Fibroblast of skin of abdomen (primary cell): ENCODE data around the gene UBE2Z.
"Not testable (repeated sequence)": the region's sequence is repeated elsewhere in the genome, so short reads cannot be mapped to it uniquely, and the experiment has no call there.

Source experiments
- DNase-seq: peaks from one replicate; pipeline ENCODE4 v3.0.0-alpha.2; 2013

UBE2Z gene

DNA sequence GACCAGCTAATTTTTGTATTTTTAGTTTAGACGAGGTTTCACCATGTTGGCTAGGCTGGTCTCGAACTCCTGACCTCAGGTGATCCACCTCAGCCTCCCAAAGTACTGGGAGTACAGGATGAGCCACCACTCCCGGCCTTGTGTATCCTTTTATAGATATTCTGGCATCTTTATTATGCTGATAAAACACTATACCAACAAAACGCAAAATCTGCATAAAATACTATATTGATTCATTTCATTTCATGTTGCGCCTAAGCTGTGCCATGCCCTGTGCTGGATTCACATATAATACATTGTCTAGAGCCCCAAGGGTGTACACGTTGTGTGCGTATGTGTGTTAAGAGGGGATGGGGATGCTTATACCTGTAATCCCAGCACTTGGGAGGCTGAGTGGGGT lies 3.8 kb upstream of the UBE2Z start:
- DNase-seq = no peak

DNA sequence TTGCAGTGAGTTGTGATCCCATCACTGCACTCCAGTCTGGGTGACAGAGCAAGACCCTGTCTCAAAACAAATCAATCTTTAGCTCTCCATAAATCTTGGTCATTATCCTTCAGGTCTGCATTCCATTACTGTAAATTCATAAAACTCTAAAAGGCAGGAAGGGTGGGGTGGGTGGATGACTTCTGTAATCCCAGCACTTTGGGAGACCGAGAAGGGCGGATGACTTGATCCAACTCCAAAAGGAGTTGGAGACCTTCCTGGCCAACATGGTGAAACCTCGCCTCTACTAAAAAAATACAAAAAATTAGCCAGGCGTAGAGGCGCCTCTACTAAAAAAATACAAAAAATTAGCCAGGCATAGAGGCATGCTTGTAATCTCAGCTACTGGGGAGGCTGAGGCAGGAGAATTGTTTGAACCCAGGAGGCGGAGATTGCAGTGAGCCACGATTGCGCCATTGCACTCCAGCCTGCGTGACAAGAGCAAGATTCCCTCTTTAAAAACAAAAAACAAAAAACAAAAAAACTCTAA lies 2.2 kb upstream of the UBE2Z start:
- no peak for DNase-seq

DNA sequence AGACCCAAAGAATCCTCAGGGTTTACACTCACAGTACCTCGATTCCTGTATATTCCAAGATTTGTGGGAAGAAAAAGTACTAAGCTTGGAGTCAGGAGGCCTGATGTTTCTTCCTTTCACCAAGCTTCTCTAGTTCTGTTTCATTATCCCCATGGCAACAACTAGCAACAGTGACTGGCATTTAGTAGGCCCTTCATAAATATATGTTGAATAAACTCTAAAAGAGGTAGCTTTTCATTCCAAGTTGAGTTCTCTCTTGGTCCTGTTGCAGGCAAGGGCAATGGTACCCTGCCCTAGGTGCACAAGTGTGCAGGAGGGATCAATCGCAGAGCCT lies 527 bp upstream of the UBE2Z start:
- peak; percentile 29 for DNase-seq

DNA sequence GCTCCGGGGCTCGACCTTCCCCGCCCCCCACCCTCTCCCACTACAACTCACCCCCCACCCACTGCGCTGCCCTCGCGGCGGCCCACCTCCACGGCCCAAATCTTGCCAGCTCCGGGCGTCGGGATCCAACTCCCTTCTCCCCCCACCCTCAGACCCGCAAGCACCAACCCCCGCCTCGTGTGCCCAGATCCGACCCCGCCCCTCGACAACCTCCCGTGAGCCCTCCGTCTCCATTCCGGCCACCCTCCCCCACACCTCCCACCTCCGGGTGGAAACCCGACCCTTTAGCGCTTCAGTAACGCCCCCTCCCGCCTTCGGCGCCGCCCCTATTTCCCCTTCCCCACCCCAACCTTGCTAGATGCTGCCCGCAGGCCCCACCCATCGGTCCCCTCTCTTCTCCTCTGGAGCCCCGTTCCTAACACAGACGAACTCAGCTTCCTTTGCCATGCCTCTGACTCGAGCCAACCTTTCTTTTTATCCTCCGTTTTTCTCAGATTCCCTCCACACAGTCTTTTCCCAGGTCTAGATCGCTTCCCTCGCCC lies 717 bp downstream of the UBE2Z start:
- DNase-seq = peak; percentile 92

DNA sequence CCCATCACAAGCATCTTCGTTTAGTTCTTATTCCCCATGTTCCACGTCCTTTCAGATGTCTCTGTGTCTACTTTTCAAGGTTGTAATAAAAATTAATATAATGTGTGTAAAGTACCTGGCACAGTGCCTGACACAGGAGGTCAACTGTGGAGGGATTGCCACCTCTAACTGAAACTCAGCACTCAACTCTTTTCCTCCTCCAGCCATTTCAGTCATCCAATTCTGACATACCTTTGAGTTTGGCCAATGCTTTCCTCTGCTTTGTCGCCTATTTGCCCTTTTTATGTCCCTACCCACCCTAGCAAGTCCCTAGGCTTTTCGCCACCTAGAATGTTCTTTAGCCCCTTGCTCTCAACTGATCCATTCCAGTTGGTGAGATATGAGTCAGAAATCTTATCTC lies 1.6 kb downstream of the UBE2Z start:
- DNase-seq = no peak

DNA sequence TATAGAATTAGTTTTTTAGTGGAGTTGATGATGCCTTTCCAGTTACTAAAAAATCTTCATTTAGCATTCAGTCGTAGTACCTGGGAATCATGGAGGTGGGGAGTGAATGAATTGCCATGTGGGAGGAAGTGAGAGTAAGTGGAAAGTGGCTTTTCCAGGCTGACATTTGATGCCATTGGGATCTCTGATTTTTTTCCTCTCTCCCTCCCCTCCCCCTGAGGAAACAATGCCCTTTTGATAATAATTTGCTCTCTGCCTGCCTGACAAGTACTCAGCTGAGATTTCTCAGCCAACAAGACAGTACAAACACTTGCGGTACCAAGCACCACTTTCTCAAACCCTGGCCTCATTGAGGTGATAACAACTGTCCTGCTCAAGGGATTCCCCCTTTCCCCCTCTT lies 2.2 kb downstream of the UBE2Z start:
- DNase-seq = no peak

DNA sequence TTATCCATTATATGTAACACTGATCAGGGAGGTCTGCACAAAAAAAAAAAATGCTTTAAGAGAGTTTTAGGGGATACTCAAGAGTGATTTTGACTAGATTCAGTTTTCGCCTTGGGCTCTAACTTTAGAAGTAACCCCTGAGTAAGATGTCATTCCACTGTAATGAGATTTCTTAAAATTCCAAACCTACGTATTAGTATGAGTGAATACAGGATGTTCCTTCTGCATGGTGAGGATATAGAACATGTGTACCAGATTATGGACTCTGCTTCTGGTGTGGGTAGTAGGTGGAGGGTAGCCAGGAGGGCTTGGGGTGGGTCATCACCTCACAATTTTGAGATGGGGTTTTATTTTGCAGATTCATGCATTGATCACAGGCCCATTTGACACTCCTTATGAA lies 4.3 kb downstream of the UBE2Z start:
- DNase-seq = no peak

DNA sequence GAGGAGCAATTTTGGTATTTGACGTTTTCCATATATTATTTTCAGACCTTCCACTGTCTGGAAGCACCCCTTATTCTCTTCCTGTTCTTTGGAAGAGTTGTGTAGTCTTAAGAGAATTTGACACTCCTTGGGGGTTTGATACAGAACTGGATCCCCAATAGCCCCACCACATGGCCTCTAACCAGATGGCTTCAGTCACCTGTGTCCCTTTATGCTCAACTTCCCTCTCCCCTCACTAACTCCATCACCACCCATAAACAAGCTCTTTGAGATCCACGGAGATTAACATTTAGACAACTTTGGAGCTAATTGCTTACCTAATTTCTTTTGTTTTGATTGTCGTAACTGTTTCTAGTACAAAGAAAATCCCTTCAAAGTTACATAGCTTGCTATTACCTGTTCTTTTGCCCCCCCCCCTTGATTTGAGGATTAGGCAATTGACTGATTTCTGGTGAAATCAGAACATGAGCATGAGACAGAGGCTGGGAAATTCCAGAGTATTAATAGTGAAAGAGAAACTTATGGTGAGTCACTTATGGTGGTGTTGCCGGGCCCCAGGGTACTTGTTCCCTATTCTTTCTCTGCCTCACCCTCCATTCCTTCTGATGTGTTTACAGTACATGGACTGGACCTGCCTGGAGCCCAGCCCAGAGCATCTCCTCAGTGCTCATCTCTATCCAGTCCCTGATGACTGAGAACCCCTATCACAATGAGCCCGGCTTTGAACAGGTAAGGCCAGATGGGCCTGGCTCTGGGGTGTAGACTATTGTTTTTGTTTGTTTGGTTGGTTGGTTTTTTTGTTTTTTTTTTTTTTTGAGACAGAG lies 7.5 kb downstream of the UBE2Z start:
- DNase-seq = peak; percentile 80

DNA sequence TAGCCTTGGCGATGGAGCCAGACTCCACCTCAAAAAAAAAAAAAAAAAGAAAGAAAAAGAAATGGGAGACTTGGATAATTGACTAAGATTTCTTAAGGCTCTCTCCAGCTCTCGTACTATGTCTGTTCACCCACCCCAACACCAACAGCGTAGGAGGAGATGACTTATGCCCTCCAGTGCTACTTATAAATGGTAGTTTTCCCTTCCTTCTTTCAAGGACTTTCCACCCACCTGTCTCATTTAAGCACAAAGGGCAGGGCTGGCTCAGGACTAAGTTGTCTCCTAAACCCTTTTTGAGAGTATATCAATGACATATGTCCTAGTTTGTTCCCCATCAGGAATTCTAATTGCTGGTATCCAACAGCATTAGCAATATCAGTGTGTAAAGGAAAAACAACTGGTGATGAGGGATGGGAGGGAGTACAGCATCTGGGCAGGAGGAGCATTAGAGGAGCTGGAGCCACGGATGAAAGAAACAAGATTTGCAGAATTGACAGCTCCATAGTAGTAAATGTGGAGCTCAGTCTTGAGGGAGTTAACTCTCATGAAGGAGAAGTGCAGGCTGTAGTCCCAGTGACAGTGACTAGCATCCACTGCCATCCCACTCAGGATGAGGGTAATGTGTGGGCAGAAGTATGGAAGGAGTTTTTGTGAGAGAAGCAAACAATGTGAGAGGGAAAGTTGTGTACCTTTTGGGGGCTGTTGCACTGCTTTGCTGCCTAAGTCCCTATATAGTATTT lies 17.2 kb downstream of the UBE2Z start:
- DNase-seq = no peak

DNA sequence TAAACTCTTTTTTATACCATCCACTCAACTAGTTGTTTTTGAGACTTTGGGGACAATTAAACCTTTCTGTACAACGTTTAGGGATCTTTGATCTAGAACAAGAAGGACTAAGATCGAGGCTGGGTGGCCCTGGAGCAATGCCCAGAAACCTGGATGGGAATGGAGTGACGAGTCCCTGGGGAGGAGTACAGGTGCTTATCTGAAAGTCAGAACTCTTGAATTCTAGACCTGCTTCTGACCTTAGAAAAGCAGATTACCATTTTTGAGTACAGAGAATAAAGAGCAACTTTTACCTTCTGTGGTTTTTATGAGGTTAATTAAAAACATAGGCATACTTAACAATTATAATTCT lies 17.8 kb downstream of the UBE2Z start:
- no peak for DNase-seq

DNA sequence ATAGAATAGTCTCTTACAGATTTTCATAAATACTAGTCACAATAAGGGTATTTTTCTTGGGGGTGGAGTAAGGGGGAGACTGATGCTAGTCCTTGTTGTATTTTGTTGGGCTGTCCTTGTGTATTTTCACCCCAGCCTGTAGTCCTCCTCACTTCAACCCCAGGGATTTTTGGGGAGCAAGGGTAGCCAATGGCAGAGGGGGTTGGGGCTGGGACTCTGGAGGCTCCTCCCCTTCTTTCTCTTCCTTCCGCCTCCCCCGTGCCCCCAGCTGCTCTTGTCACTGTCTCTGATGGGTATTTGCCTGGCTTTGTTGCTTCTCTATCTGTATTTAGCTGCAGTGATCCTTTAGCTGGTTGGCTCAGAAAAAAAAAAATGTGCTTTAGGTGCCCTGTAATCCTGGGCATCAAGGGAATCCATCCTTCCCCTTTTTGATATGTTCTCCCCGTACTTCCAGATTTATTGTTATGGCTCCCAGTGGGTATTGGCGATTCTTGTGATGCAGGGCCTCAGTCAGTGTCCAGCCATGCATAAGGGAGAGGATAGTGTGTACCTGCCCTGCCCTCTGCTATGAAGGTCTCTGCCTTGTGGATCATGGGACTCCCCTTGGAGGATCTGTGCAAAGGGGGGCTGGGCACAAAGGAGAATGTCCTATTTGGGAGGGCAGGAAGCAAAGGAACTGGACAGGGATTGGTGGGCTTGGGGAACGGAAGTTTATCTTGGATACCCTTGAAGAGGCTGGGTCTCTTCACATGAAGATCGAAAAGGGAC lies 20.0 kb downstream of the UBE2Z start:
- no peak for DNase-seq

DNA sequence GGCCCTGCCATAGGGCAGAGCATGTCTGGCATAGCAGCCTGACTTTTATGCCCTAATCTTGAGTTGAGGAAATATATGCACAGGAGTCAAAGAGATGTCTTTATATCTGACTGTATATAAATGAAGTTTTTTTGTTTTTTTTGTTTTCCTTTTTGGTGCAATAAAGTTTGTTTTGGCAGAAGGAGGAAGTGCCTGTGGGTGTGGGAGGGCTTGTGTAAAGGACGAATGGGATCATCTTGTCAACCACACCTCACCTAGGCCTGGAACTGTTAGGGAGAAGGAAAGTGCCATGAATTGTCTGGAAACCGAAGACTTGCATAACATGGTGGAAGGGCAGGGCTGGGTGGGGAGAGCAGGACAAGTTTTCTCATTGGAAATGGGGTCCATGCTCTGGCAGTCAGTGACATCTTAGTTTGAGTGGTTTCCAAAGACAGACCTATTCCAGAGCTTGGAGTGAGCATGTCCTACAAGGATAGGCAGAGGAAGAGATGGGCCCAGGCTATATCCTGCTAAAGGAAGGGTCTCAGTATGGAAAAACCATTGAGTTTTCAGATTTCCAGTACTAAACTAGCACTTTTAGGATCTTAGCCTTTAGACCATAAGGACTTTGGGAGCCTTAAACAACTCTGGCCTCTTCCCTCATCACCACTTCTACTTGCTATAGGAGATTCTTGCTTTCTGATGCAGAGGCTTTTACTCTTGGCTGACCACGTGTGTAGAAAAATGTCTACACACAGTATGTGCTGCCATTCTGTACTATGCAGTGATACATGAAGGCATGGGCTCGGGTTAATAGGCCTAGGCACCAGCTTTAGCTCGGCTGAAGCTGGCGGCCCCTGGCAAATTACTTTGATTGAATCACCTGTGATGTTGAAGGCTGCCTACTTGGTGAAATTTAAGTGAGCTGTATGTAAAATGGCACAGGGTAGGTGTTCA lies 20.9 kb downstream of the UBE2Z start:
- no peak for DNase-seq

DNA sequence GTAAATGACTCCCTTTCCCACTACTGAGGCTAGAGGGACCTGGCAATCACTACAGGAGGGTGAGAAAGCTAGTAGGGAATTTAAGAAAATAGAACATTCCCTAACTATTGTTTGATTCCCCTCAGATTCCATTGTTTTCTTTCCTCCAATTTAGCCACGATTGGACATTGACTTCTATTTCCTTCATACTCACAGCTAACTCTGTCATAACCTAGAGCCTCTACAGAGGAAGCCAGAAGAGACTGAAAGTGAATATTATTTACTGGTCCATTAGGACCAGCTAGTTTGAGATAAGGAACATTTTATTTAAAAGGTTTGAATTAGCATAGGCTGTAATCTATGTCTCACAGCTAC lies 21.6 kb downstream of the UBE2Z start:
- DNase-seq = no peak

DNA sequence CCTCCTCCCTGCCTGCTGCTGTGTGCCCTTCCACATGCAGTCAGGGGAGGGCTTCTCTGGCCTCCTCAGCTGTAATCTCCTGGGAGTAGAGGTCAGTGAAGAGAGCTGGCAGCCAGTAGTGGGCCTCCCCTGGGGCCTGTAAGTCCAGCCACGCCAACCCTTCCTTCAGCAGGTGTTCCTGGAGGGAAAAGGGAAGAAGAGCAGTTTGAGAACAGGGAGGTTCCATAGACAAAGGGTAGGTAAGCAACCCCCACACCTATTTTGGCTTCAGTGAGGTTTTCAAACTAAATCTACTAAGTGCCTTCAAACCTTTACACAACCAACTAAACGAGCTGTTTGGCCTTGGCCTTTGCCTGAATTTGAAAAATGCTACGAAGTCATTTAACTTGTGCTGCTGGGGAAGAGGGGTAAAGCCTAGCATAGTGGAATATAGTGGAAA lies 22.2 kb downstream of the UBE2Z start:
- no peak for DNase-seq

DNA sequence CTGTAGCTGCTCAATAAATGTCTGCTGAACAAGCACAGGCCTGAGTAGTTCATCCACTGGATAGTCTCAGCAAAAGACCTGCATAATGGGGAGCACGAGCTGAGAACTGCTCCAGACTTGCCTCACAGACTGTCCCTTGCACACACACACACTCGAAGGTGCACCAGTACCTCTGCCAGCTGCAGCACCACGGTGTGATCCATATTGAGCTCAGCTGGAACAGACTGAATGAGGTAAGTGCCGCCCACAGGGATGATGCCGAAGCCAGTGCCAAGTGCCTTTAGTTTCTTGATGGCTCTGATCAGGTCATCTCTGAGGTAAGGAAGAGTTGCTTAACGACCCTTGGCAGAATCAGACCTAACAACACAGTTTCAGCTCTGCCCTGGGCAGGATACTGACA lies 24.8 kb downstream of the UBE2Z start:
- no peak for DNase-seq

DNA sequence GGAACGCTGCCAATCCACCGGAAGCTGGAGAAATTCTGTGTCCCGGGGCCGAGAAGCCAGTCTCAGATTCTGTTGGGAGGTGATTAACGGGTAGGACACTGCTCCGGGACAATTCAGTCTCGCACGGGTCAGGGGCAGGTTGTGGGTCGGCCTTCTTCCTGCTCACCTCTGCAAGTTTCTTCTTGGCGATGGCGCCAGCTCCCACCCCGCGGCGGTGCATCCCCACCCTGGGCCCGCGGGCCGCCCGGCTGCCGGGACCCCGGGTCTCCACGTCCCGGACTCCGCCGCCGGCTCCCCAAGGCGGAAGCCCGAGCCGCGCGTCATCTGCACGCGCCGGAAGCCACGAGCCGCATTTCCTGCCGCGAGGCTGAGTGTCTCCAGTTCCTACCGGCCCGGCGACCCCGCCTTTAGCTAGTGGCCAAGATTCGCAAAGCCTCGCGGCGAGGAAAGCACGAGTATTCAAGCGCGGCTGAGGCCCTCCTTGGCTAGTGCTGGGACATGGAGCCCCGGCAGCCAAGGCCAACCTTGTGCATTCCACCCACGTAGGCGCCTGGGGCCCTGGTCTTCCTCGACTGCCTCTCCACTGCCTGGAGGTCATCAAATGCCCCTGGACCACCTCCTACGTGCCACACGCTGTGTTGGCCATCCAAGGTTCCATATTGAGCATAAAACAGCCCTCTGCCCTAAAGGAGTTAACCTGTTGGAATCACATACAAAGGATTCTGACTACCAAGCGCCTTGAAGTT lies 36.5 kb downstream of the UBE2Z start, which contains the start of gene SNF8:
Gene SNF8 (minus strand): TSS at position 328 of the 746 bp plus-strand sequence. CDS start 108 bp downstream, at position 220.
- peak; percentile 92 for DNase-seq

DNA sequence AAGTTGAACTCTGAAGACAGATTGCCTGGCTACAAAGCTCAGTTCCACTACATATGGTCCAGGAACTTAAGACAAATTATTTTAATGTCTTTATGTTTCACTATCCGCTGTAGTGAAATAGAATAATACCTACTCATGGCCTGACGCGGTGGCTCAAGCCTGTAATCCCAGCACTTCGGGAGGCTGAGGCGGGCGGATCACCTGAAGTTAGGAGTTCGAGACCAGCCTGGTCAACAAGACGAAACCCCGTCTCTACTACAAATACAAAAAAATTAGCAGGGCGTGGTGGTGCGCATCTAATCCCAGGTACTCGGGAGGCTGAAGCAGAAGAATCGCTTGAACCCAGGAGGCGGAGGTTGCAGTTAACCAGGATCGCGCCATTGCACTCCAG lies 37.0 kb downstream of the UBE2Z start:
- DNase-seq = not testable (repeated sequence)

DNA sequence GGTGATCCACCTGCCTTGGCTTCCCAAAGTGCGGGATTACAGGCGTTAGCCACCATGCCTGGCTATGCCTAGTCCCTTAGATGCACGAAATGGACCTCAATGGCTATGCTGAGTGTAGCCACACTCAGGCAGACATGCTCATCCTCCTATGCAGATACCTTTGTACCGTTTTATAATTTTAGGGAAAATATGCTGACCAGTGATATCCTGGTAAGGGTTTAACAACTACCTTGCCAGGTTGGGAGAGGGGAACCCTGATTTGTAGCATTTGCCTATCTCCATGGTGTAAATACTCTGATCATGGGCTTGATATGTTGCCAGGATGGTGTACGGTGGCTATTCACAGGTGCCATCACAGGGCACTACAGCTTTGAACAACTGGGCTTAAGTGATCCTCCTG lies 43.4 kb downstream of the UBE2Z start:
- no peak for DNase-seq

DNA sequence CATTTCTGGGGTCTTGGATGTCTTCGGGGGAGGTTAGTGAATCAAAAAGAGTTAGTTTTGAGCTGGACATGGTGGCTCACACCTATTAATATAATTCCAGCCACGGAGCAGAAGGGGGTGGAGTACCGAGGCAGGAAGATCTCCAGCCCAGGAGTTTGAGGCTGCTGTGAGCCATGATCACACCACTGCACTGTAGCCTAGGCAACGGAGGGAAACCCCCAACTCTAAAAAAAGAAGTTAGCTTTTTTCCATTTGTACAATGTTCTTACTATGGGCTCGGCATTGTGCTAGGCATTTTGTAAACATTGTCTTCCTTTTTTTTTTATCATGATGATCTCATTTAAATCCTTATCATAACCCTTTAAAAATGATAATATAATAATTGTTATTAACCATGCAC lies 44.7 kb downstream of the UBE2Z start:
- DNase-seq = no peak

DNA sequence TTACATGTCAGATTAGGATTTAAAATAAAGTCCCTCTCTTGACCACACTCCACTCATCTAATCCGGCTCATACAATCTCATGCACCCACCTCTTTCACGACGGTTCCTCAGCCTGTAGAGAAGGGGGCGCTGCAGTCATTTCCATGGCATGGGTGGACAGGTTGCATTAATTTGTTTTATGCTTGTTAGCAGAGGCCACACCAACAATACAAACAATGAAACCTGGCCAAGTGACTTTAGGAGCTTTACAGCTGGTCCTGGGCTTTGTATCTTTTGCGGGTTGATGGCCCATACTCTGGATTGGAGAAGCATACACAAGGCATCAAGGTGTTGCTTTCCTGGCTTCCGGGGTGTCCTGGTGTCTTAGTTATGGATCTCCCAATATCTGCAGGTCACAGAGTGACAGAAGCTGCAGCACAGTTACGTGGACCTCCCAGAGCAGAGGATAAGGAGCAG lies 46.1 kb downstream of the UBE2Z start:
- DNase-seq = peak; percentile 60
